ENCODE data around the gene FGFR4.

FGFR4 gene

GRCh38 chr5:177089825-177090641 is 3.3 kb downstream of the FGFR4 start:
- TF ChIP-seq CTCF (IDR thresholded peaks at IDR 0.05; ENCODE audit: low read length, missing control alignments): no peak
- no peak overlapping the region for H3K4me3 ChIP-seq (replicated peaks; ENCODE audit: low read depth, low read length)
- peak; percentile 27 for DNase-seq (ENCODE audit: low read depth)

GRCh38 chr5:177090813-177091212 is 4.1 kb downstream of the FGFR4 start:
- no peak for DNase-seq (ENCODE audit: low read depth)

GRCh38 chr5:177091232-177091631 is 4.5 kb downstream of the FGFR4 start:
- no peak for TF ChIP-seq CTCF (IDR thresholded peaks at IDR 0.05; ENCODE audit: low read length, missing control alignments)
- DNase-seq (ENCODE audit: low read depth): no peak
- H3K4me3 ChIP-seq (replicated peaks; ENCODE audit: low read depth, low read length): no peak overlapping the region

More at GRCh38 chr5:177090813-177091212, 4.1 kb downstream of the FGFR4 start:
- no peak overlapping the region for H3K4me3 ChIP-seq (replicated peaks; ENCODE audit: low read depth, low read length)
- TF ChIP-seq CTCF (IDR thresholded peaks at IDR 0.05; ENCODE audit: low read length, missing control alignments): no peak

- no peak for DNase-seq (ENCODE audit: low read depth)
- TF ChIP-seq CTCF (IDR thresholded peaks at IDR 0.05; ENCODE audit: low read length, missing control alignments): no peak
- H3K4me3 ChIP-seq (replicated peaks; ENCODE audit: low read depth, low read length): no peak overlapping the region
These were observed 5.7 kb downstream of the FGFR4 start for GRCh38 chr5:177092178-177093081.

GRCh38 chr5:177093082-177093712 is 6.5 kb downstream of the FGFR4 start:
- TF ChIP-seq CTCF (IDR thresholded peaks at IDR 0.05; ENCODE audit: low read length, missing control alignments): no peak
- no peak overlapping the region for H3K4me3 ChIP-seq (replicated peaks; ENCODE audit: low read depth, low read length)

GRCh38 chr5:177093803-177094202 is 7.1 kb downstream of the FGFR4 start:
- DNase-seq (ENCODE audit: low read depth): no peak
- no peak for TF ChIP-seq CTCF (IDR thresholded peaks at IDR 0.05; ENCODE audit: low read length, missing control alignments)
- H3K4me3 ChIP-seq (replicated peaks; ENCODE audit: low read depth, low read length): no peak overlapping the region

More at GRCh38 chr5:177093082-177093712, 6.5 kb downstream of the FGFR4 start:
- DNase-seq (ENCODE audit: low read depth): no peak
